T-helper 1 cell treated with Interleukin-12 subunit alpha and Interleukin-12 subunit beta and Interleukin-4 antibody, amounts not matched to agents 30 ng/mL and 1 ng/mL, for 36 hours (primary cell): ENCODE results near the gene HLA-DMA. TPM values are rescaled to one million over a fixed set of nuclear protein-coding genes. Genes with fewer than 3 reads are reported as not detected.

Experiments used
- intact Hi-C: fragments of 100-400 bp; cut with micrococcal nuclease; formaldehyde crosslinking; loops from one replicate; pipeline ENCODE4 v1.15.1; 2024
- total RNA-seq: library from RNA; stranded (reverse); gene quantifications from 2 replicates; pipeline ENCODE4 v1.2.3, GENCODE V29; 2022

HLA-DMA gene
- total RNA-seq: 49.5 and 58.5 TPM in 2 replicates

DNA sequence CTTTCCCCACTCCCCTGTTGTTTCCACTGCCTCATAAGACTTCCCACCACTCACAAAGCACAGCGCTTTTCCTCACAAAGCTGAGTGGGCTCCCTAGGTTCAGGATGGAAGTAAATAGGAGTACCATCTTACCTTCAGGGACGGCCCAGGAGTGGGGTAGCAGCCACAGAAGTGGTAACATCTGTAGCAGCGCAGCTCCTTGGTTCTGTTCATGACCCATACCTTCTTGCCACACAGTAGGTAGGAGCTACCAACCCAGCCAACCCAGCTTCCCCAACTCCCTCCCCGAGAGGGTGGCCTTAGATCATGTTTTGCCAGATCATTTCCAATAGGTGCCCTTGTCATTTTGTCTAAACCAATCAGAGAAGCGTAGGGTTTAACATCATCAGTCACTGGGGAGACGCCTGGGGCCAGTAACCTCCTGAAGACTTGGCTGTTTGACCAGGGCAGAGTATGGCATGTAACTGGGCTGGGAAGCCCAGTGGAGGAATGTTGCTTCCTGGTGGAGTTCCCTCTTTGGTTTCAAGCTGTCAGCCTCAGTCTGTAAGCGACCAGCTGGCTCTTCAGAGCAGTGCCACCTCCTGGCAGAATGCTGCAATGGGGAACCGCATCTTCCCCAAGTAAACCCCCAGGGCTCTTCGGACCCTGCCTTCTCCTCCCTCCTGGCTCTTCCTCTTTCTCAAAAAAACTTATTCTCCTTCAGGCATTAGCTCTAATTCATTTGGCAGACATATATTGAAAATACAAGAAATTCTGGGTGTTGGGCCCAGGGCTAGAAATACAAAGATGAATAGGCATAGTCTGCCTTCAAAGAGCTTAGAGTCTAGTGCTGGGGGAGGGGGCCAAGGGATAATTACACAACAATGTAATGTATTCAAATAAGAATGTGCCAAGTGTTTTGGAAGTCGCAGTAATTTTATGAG lies at the start of gene HLA-DMA:
TSS of gene HLA-DMA (minus strand) at position 281 of the 923 bp plus-strand sequence. CDS start at position 220, 61 bp downstream.
- intact Hi-C loops: loop anchor here (1.0 kb wide), 7 partner anchors 12 to 115 kb away; partner anchors contain the start of genes HLA-DMB and TAP2

DNA sequence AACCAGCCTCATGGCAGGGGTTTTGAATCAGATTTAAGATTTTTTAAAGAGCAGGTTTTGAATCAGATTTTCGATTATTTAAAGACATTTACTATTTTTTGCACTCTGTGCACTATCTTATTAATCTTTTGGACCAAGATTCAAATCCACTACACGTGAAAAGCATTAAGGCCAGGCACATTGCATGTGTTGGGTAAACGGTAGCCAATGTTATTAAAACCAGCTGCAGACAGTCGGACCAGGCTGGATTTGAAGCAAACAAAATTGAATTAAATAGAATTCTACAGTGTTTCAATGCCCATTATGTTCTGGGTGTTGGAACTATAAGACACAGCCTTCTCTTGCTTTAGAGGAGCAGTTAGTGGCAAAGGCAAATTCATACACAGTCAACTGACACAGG lies 48.8 kb upstream of the HLA-DMA start:
- intact Hi-C loops: no loop called here

- intact Hi-C loops: no loop called here
These were observed 47.2 kb upstream of the HLA-DMA start for GRCh38 chr6:33000055-33000454.

DNA sequence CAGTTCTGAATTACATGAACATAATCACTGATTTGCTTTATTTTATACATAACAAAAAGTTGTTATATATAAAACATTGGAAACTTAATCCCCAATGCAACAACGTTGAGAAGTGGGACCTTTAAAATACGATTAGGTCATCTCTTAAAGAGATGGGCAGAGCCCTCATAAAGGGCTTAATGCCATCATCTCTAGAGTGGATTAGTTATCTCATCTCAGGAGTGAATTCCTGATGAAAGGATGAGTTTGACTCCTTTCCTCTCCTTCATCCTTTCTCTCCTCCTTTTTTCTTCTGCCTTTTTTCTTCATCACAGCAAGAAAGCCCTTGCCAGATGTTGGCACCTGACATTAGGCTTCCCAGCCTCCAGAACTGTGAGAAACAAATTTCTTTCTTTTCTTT lies 42.6 kb upstream of the HLA-DMA start:
- intact Hi-C loops: no loop called here

GRCh38 chr6:32993363-32993973 lies 40.6 kb upstream of the HLA-DMA start:
- intact Hi-C loops: no loop called here

DNA sequence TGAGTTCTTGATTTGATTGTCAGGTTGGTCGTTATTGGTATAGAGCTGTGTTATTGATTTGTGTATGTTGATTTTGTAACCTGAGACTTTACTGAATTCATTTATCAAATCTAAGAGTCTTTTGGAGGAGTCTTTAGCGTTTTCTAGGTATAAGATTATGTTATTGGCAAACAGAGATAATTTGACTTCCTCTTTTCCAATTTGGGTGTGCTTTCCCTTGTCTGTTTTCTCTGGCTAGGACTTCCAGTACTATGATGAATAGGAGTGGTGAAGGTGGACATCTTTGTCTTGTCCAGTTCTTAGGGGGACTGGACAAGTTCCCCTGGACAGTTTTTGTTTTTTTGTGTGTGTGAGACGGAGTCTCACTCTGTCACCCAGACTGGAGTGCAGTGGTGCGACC lies 39.1 kb upstream of the HLA-DMA start:
- intact Hi-C loops: no loop called here

DNA sequence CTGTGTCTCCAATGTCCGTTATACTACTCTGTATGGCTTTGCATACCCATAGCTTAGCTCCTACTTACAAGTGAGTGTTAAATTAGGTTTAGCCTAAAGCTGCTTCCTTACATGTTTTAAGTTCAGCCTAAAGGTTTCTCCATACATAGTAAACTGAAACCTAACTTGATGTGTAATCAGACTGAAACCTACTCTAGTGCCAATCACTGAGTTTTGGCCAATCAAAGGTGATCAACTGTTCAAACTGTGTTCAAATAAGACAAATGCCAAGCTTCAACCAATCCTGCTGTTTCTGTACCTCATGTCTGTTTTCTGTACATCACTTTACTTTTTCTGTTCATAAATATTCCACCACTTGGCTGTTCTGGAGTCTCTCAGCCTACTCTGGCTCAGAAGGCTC lies 36.5 kb upstream of the HLA-DMA start:
- intact Hi-C loops: no loop called here

- intact Hi-C loops: loop anchor here (1.0 to 2.0 kb wide), 5 partner anchors 9 to 100 kb away; partner anchors contain the start of gene HLA-DMA
These were observed 31.9 kb upstream of the HLA-DMA start for GRCh38 chr6:32984622-32985389.

DNA sequence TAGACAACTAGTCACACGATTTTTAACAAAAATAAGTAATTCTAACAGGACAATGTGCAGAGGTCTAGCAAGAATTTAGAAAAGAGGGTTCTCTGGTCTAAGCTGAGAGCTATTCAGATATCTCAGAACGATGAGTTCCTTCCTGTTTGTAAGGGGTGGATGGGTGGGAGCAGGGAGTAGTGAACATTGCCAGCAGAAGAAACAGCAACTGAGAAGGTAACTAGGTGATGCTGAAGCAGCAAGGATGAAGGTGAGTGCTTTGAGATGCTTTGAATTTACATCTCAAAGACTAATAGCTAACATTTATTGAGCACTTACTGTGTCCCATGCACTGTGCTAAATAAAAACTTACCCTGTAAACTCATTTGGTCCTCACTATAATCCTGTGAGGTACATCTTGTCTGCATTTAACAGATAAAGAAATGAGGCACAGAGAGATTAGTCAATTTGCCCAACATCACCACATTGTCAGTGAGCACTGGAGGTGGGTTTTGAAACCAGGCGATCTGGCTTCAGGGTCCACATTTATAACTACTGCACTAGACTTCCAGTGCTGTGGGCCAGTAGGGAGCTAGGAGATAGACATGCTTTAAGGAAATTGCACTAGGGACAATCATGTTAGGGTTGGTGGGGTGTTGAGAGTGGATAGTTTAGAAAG lies 31.2 kb upstream of the HLA-DMA start:
- intact Hi-C loops: loop anchor here (1.0 to 2.0 kb wide), 5 partner anchors 8 to 99 kb away; partner anchors contain the start of gene HLA-DMA

DNA sequence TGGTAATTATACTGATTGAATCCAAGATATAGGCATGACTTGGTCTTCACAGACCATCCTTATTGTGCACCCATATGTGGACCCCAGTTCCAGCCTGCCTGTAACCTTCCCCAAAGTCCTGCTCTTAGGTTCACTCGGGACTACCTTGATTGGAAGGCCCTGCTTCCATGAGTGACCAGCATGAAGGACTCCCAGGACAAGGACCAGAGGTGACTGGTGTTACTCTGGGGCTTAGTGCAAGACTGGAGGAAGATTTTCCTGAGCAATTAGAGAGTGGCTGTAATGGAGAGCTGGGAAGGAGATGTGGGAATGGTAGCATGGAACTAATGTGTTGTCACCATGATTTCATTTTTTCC lies 30.6 kb upstream of the HLA-DMA start:
- intact Hi-C loops: no loop called here

GRCh38 chr6:32982702-32983492 lies 30.0 kb upstream of the HLA-DMA start:
- intact Hi-C loops: no loop called here

DNA sequence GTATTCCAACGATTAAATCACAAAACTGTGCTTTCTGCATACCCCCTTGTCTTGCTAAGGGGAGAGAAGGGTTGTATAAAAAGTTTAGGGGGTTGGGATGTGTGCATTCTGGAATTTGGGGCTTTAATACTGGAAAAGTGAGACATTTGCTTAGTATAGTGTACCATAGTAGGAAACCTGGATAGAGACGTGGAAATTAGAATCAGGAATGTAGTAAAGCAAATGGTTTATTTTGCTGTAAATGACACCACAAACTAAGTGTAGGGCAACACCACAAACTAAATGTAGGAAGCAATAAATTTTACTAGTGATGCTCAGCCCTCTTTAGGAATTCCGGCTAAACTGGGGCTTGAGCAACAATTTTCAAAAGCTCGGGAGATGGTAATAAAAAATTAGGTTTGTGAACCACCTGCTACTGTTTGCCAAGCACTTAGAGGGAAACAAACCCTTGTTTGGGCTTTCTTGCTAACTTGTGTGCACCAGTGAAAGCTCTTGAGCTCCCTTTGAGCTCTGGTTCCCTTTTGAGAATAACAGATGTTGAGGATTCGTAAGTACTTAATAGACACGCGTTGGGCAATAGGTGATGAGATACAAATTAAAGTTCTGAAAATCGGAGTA lies 29.3 kb upstream of the HLA-DMA start:
- intact Hi-C loops: no loop called here

GRCh38 chr6:32980488-32981038 lies 27.7 kb upstream of the HLA-DMA start:
- intact Hi-C loops: no loop called here

- intact Hi-C loops: loop anchor here (10.0 kb wide), 2 partner anchors 355 to 1485 kb away; partner anchors contain the start of gene MICB
These were observed 27.0 kb upstream of the HLA-DMA start for GRCh38 chr6:32979720-32980487.

DNA sequence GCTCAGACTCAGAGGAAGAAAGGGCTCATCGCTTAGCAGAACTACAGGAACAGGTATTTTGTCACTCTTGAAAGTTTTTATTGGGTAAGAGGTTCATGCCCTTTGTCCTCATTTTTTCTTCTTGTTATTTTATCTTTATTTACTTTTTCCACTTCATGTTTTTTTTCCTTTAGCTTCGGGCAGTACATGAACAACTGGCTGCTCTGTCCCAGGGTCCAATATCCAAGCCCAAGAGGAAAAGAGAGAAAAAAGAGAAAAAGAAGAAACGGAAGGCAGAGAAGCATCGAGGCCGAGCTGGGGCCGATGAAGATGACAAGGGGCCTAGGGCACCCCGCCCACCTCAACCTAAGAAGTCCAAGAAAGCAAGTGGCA lies 25.0 kb upstream of the HLA-DMA start:
- intact Hi-C loops: loop anchor here (10.0 kb wide), 2 partner anchors 353 to 1483 kb away; partner anchors contain the start of gene MICB

- intact Hi-C loops: loop anchor here (10.0 kb wide), 2 partner anchors 353 to 1483 kb away; partner anchors contain the start of gene MICB
These were observed 24.5 kb upstream of the HLA-DMA start for GRCh38 chr6:32977272-32977952.

DNA sequence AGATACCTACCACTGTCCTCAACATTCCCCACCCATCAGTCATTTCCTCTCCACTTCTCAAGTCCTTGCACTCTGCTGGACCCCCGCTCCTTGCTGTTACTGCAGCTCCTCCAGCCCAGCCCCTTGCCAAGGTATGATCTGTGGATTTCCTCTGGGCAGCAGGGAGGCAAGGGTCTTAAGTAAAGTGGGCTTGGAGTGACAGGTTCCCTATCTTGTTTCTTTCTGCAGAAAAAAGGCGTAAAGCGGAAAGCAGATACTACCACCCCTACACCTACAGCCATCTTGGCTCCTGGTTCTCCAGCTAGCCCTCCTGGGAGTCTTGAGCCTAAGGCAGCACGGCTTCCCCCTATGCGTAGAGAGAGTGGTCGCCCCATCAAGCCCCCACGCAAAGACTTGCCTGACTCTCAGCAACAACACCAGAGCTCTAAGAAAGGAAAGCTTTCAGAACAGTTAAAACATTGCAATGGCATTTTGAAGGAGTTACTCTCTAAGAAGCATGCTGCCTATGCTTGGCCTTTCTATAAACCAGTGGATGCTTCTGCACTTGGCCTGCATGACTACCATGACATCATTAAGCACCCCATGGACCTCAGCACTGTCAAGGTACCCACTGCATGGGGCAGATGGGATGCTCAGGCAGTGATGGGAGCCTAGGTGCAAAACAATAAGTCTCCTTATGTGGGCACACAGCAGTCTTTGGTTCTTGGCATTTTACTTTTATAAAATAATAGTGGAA lies 23.6 kb upstream of the HLA-DMA start:
- intact Hi-C loops: loop anchor here (1.0 to 10.0 kb wide), 3 partner anchors 8 to 1482 kb away; partner anchors contain the start of gene MICB
